NT2/D1 (cell line): Measurements from ENCODE around the gene ITGA7.

ENCODE experiments used
- SUZ12 ChIP-seq: IDR thresholded peaks from 2 replicates; pipeline ENCODE4 v1.6.1; 2011; ENCODE audit not compliant: insufficient read length, insufficient read depth; ENCODE audit errors: extremely low read depth
- YY1 ChIP-seq: IDR thresholded peaks from 2 replicates; pipeline ENCODE4 v1.6.1; 2011; ENCODE audit not compliant: insufficient read length, insufficient read depth
- ZNF274 ChIP-seq: IDR thresholded peaks from 2 replicates; pipeline ENCODE4 v1.6.1; 2011; ENCODE audit warnings: mild to moderate bottlenecking, low read depth, low read length

DNA sequence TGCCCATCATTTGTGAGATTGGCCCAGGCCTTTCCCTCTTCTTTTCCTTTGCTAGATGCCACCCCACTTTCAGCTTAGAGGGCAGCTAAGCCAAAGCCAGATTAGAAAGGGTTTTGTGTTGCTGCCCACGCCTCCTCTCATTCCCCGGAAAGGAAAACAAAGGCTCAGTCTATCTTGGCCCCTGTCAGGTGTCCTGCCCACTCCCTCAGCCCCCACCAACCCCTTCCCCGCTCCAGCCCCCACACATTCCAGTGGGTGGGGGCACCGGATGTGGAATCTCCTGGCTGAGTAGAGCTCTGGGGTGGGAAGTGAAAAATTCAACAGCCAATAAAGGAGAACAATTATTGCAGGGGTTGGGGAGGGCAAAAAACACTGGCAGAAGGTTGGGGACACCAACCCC, 10.3 kb upstream of the ITGA7 start:
- no peak for TF ChIP-seq SUZ12
- TF ChIP-seq ZNF274 = no peak
- TF ChIP-seq YY1 = no peak
